LoVo (cell line): ENCODE results near the gene RALB.
"Not testable (repeated sequence)": the region's sequence is repeated elsewhere in the genome, so short reads cannot be mapped to it uniquely, and the experiment has no call there.

ENCODE experiments used
- DNase-seq: peaks from one replicate; pipeline ENCODE4 v3.0.0-alpha.2; 2016; ENCODE audit warnings: low spot score

Gene RALB

GRCh38 chr2:120315367-120316033 is 62.8 kb downstream of the RALB start:
- no peak for DNase-seq

- no peak for DNase-seq
Observed at GRCh38 chr2:120316071-120316470, 63.4 kb downstream of the RALB start.

DNA sequence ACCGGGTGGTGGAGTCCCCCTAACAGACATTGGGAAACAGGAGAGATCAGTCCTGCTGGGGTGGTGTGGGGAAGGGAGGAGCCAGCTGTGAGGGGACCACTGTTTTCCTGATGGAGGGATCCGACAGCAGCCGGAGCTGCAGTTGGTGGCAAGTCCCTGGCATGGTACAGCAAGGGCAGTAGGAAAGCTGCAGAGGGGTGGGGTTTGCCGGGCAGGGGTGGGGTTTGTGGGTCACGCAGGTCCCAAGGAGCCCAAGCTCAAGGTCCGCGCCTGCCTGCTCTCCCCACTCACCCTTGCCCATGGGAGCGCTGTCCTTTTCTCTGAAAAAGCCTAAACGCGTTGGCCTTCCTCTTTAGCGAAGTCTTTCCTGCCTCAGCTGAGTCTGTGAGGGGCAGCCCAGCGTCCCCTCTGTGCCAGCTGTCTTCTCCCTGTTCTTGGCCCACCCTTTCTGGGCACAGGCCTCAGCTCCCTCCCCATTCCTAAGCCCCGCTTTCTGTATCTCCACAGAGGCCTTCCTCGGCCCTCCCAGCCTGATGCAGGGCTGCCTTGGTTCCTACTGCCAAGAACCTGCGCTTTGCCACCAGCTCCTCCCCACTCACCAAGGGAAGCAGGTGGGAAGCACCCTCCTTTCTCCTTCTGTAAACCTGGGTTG is 64.0 kb downstream of the RALB start:
- DNase-seq, result no peak

DNA sequence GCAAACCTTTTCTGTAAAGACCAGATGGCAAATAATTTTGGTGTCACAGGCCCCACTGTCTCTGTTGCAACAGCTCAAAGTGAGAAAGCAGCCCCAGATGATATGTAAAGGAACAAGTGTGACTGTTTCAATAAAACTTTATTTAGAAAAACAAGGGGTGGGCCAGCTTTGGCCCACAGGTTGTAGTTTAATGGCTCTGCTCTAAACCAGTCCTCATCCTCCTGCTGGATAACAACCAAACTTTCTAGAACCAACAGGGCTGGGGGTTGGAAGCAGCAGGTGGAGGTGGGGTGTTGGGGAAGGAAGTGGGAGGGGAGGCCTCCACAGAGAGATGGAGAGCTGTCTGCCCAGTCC is 64.5 kb downstream of the RALB start:
- DNase-seq, result no peak

- no peak for DNase-seq
Observed at GRCh38 chr2:120317916-120318315, 65.3 kb downstream of the RALB start.

DNA sequence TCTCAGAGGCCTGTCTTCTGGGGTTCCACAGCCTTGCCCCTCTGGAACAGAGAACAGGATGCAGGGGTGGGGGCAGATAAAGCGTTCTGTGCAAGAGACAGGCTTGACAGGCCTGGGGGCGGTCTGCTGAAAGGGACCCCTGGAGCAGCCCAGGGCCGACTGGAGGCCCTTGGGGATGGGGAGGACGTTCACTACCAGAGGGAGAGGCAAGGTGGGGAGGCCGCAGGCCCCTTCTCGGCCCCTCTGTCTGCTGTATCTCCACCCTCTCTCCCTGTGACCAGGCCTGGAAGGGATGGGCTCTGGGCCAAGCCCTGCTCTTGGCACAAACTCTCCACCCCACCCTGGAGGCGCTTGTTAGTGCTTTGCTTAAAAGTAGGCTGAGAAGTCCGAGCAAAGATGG is 66.0 kb downstream of the RALB start:
- no peak for DNase-seq

DNA sequence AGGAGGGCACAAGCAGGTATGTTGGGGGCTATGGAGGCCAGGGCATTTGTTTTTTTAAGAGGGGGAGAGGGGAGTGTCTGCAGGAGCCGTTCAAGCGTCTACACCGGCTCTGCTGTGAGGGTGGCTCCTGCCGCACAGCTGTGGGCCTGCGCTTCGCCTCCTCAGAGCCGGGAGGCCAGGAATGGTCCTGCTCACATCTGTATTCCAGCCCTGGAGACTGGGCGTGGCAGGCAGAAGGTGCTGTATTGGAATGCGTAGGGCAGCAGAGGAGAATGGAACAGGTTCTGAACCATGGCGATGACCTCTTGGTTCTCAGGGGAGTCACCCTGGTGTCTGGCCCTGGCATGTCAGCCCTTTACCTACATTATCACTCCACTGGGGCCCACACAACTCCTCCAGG is 66.5 kb downstream of the RALB start:
- no peak for DNase-seq

- DNase-seq, result no peak
Observed at GRCh38 chr2:120319686-120320317, 67.2 kb downstream of the RALB start.

DNA sequence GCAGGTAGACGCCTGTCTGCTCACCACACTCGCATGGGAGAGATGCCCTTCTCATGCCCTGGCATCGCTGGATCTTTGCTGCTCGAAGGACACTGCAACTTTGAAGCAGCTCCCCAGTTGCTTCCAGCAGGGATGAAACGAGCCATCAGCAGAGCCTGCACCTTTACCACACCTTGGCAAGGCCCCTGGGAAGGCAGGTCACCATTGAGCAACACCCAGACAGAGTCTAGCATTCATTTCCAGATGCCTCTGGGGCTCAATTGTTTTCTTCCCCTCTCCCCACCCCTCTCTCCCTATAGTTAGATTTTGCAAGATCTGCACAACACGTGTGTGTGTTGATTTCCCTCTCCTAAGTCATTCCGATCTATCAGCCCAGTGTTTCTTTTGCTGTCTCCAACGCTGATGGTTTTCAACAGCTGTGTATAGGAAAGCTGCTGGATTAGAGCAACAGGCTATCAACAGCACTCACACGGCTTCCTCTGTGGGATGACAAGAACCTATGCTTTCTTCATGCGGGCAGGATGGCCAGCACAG is 67.7 kb downstream of the RALB start:
- no peak for DNase-seq

GRCh38 chr2:120320887-120321556 is 68.4 kb downstream of the RALB start:
- DNase-seq, result not testable (repeated sequence)

GRCh38 chr2:120321721-120322284 is 69.2 kb downstream of the RALB start:
- no peak for DNase-seq

DNA sequence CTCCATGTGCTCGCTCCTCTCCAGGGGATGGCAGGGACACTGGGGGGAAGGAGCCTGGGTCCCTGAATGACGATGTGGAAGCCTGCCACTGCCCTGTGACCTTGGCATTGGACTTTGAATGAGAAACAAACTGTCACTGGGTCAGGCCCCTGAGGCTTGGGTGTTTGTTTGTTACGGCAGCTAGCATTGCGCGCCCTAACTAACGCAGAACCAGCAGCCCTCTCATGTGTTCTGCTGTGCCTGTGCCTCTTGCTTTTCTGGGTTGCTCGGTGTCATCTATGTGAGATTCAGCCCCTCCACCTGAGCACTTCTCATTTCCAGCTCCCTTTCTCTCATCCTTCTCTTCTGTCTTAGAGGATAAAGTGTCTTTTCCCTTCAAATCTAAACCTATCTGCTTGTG is 69.7 kb downstream of the RALB start:
- no peak for DNase-seq

DNA sequence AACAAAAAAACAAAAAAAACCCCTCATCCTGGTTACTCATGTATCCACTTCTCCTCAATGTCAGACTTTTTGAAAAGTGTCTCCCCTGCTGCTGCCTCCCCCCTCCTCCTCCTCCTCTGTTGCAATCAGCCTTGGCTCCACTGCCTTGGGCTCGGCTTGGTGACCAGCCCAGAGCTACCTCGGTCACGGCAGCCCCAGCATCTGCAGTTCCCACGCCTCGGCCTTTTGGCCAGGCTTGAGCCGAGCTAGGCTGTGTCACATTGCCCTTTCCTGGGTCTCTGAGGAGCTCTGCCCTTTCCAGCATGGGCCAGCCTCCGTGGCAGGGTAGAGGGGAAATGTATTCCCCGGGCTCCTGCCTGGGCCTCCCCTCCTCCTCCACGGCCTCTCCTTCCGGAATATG is 70.6 kb downstream of the RALB start:
- DNase-seq, result no peak

GRCh38 chr2:120323807-120324399 is 71.3 kb downstream of the RALB start:
- DNase-seq, result peak; percentile 14

DNA sequence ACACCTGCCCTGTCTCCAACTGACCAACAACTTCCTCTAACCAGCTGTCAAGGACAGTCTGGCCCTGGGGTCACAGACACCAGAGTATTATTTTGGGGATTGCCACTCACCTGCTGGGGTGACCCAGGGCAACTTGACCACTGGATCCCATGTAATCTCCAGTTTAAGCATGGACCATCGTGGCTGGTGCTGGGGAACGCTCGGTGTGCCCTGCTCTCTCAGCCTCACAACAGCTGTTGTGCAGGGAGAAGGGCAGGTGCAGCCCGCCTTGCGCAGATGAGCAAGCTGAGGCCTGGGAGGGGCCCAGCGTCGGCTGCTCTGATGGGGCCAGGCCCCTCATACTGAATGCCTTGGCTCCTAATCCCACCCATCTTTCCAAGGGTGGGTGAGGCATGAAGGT is 72.3 kb downstream of the RALB start:
- DNase-seq, result no peak

- no peak for DNase-seq
Observed at GRCh38 chr2:120326066-120326465, 73.4 kb downstream of the RALB start.

GRCh38 chr2:120330946-120331822 is 78.5 kb downstream of the RALB start:
- DNase-seq, result no peak

GRCh38 chr2:120331903-120332302 is 79.3 kb downstream of the RALB start:
- DNase-seq, result no peak

- DNase-seq, result no peak
Observed at GRCh38 chr2:120332384-120332783, 79.7 kb downstream of the RALB start.

DNA sequence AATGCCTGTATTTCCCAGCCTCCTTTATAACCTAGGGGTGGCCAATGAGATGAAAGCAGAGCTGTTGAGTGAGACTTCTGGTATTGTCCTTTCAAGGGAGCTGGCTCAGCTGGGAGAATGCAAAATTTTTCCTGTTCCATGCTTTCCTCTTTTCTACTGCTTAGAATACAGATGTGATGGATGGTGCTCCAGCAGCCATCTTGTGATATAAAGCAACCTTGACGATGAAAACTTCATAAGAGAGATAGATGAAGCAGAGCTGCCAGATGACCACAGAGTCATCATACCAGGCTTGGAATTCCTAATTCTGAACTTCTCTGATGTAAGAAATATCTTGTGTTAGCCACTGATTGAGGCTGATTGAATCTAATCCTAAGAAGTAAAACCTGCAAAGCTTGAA is 81.4 kb downstream of the RALB start:
- DNase-seq, result no peak

GRCh38 chr2:120336749-120337148 is 84.1 kb downstream of the RALB start:
- DNase-seq, result no peak
